Measurements from ENCODE around the gene MANSC4.

MANSC4 gene

GRCh38 chr12:27779920-27780611, at the start of gene MANSC4, which contains the start of gene KLHL42:
Gene MANSC4, minus strand, starts transcription at chr12:27780236. Its CDS starts 8,960 bp downstream, at chr12:27771276.
Gene KLHL42, plus strand, starts transcription at chr12:27780233. Its CDS starts 98 bp downstream, at chr12:27780331.
- in situ Hi-C loops (cut with MboI; ENCODE audit: low sequenced_read_pairs) = no loop called here

- in situ Hi-C loops (cut with MboI; ENCODE audit: low sequenced_read_pairs) = no loop called here
Observed at GRCh38 chr12:27828196-27828595, 48.2 kb upstream of the MANSC4 start.

- in situ Hi-C loops (cut with MboI; ENCODE audit: low sequenced_read_pairs) = no loop called here
Observed at GRCh38 chr12:27826076-27826475, 46.0 kb upstream of the MANSC4 start.

GRCh38 chr12:27824126-27824842, 44.2 kb upstream of the MANSC4 start:
- in situ Hi-C loops (cut with MboI; ENCODE audit: low sequenced_read_pairs) = no loop called here

- in situ Hi-C loops (cut with MboI; ENCODE audit: low sequenced_read_pairs) = no loop called here
Observed at GRCh38 chr12:27823038-27823437, 43.0 kb upstream of the MANSC4 start.

- in situ Hi-C loops (cut with MboI; ENCODE audit: low sequenced_read_pairs) = no loop called here
Observed at GRCh38 chr12:27822076-27822712, 42.2 kb upstream of the MANSC4 start.

- in situ Hi-C loops (cut with MboI; ENCODE audit: low sequenced_read_pairs) = no loop called here
Observed at GRCh38 chr12:27821259-27821973, 41.4 kb upstream of the MANSC4 start.

GRCh38 chr12:27820564-27820963, 40.5 kb upstream of the MANSC4 start:
- in situ Hi-C loops (cut with MboI; ENCODE audit: low sequenced_read_pairs) = no loop called here

- in situ Hi-C loops (cut with MboI; ENCODE audit: low sequenced_read_pairs) = no loop called here
Observed at GRCh38 chr12:27818401-27818918, 38.4 kb upstream of the MANSC4 start.

GRCh38 chr12:27817766-27818165, 37.7 kb upstream of the MANSC4 start:
- in situ Hi-C loops (cut with MboI; ENCODE audit: low sequenced_read_pairs) = no loop called here

GRCh38 chr12:27814851-27815591, 35.0 kb upstream of the MANSC4 start:
- in situ Hi-C loops (cut with MboI; ENCODE audit: low sequenced_read_pairs) = no loop called here

GRCh38 chr12:27814411-27814810, 34.4 kb upstream of the MANSC4 start:
- in situ Hi-C loops (cut with MboI; ENCODE audit: low sequenced_read_pairs) = no loop called here

GRCh38 chr12:27812502-27812901, 32.5 kb upstream of the MANSC4 start:
- in situ Hi-C loops (cut with MboI; ENCODE audit: low sequenced_read_pairs) = no loop called here

GRCh38 chr12:27810756-27811155, 30.7 kb upstream of the MANSC4 start:
- in situ Hi-C loops (cut with MboI; ENCODE audit: low sequenced_read_pairs) = no loop called here

- in situ Hi-C loops (cut with MboI; ENCODE audit: low sequenced_read_pairs) = no loop called here
Observed at GRCh38 chr12:27808841-27809240, 28.8 kb upstream of the MANSC4 start.

- in situ Hi-C loops (cut with MboI; ENCODE audit: low sequenced_read_pairs) = no loop called here
Observed at GRCh38 chr12:27807063-27807703, 27.1 kb upstream of the MANSC4 start.

- in situ Hi-C loops (cut with MboI; ENCODE audit: low sequenced_read_pairs) = no loop called here
Observed at GRCh38 chr12:27806259-27806658, 26.2 kb upstream of the MANSC4 start.

GRCh38 chr12:27805238-27805637, 25.2 kb upstream of the MANSC4 start:
- in situ Hi-C loops (cut with MboI; ENCODE audit: low sequenced_read_pairs) = no loop called here

- in situ Hi-C loops (cut with MboI; ENCODE audit: low sequenced_read_pairs) = no loop called here
Observed at GRCh38 chr12:27802936-27803335, 22.9 kb upstream of the MANSC4 start.

- in situ Hi-C loops (cut with MboI; ENCODE audit: low sequenced_read_pairs) = no loop called here
Observed at GRCh38 chr12:27802511-27802910, 22.5 kb upstream of the MANSC4 start.

Measured in hTERT RPE-1 (cell line).